Loucy (cell line): ENCODE results near the gene TOR1B.

Experiments
- H2AFZ ChIP-seq: fragments of 200-600 bp; sonication (generic); 2 replicates; pipeline ENCODE4 v1.6.0; 2016; ENCODE audit warnings: antibody characterized with exemption, mild to moderate bottlenecking, low read length, moderate library complexity
- H3F3A ChIP-seq: fragments of 200-600 bp; 2 replicates; pipeline ENCODE4 v1.6.0; 2016; ENCODE audit warnings: antibody characterized with exemption, low read depth, mild to moderate bottlenecking
- H3K27me3 ChIP-seq: fragments of 200-600 bp; sonication (generic); 2 replicates; pipeline ENCODE4 v1.6.1; 2014; ENCODE audit warnings: low read length, mild to moderate bottlenecking; ENCODE audit not compliant: insufficient read depth, poor library complexity, severe bottlenecking
- H3K36me3 ChIP-seq: fragments of 200-600 bp; sonication (generic); 2 replicates; pipeline ENCODE4 v1.6.1; 2016; ENCODE audit warnings: low read length; ENCODE audit not compliant: insufficient read depth
- H3K4me1 ChIP-seq: fragments of 200-600 bp; sonication (generic); 2 replicates; pipeline ENCODE4 v1.5.1; 2014; ENCODE audit warnings: low read length, mild to moderate bottlenecking; ENCODE audit not compliant: insufficient read depth, poor library complexity, severe bottlenecking
- H3K4me2 ChIP-seq: fragments of 200-600 bp; sonication (generic); 2 replicates; pipeline ENCODE4 v1.6.0; 2014; ENCODE audit warnings: antibody characterized with exemption, low read length, low read depth, mild to moderate bottlenecking; ENCODE audit not compliant: poor library complexity, severe bottlenecking
- H3K4me3 ChIP-seq: fragments of 200-600 bp; sonication (generic); 2 replicates; pipeline ENCODE4 v1.5.1; 2014; ENCODE audit warnings: low read length, mild to moderate bottlenecking, mixed read lengths; ENCODE audit not compliant: poor library complexity, severe bottlenecking
- H3K79me2 ChIP-seq: fragments of 200-600 bp; sonication (generic); 2 replicates; pipeline ENCODE4 v1.6.1; 2014; ENCODE audit warnings: low read length; ENCODE audit not compliant: insufficient read depth
- H3K9ac ChIP-seq: fragments of 200-600 bp; sonication (generic); 2 replicates; pipeline ENCODE4 v1.6.0; 2014; ENCODE audit warnings: mild to moderate bottlenecking, low read depth, low read length, moderate library complexity; ENCODE audit not compliant: poor library complexity, severe bottlenecking
- H3K9me2 ChIP-seq: fragments of 200-600 bp; sonication (generic); replicated peaks from 2 replicates; pipeline ENCODE4 v1.6.1; 2016; ENCODE audit warnings: low read depth, low read length, mixed read lengths
- H3K9me3 ChIP-seq: fragments of 200-600 bp; sonication (generic); 2 replicates; pipeline ENCODE4 v1.6.1; 2014; ENCODE audit warnings: mild to moderate bottlenecking, antibody characterized with exemption, low read length, low read depth; ENCODE audit not compliant: insufficient read depth
- H4K20me1 ChIP-seq: fragments of 200-600 bp; sonication (generic); 2 replicates; pipeline ENCODE4 v1.6.0; 2014; ENCODE audit warnings: antibody characterized with exemption, low read length, mild to moderate bottlenecking; ENCODE audit not compliant: insufficient read depth, poor library complexity, severe bottlenecking
- CTCF ChIP-seq: fragments of 200-600 bp; sonication (generic); conservative IDR thresholded peaks from 2 replicates; pipeline ENCODE4 v1.5.1; 2014; ENCODE audit warnings: mild to moderate bottlenecking, antibody characterized with exemption, low read length
- EZH2phosphoT487 ChIP-seq: fragments of 200-600 bp; IDR thresholded peaks from 2 replicates; pipeline ENCODE4 v1.6.1; 2018; ENCODE audit warnings: antibody characterized with exemption, mild to moderate bottlenecking, moderate library complexity, borderline replicate concordance

Gene TOR1B

GRCh38 chr9:129848712-129849441 is 45.9 kb downstream of the TOR1B start:
- H3K9ac ChIP-seq, result no peak overlapping the region
- no peaks in the 10 kb centered on the region for H3K27me3 ChIP-seq
- no peaks in the 10 kb centered on the region for H3K4me1 ChIP-seq
- H2AFZ ChIP-seq, result no peak overlapping the region
- H3K9me2 ChIP-seq, result no peaks in the 10 kb centered on the region
- H3K9me3 ChIP-seq, result no peaks in the 10 kb centered on the region
- H3K4me3 ChIP-seq, result no peak overlapping the region
- H3K4me2 ChIP-seq, result no peak overlapping the region
- H3K79me2 ChIP-seq, result no peaks in the 10 kb centered on the region
- no peaks in the 10 kb centered on the region for H4K20me1 ChIP-seq
- H3K36me3 ChIP-seq, result peaks cover 5% of the 10 kb centered on the region; the same call in 1 of the 2 replicates
- TF ChIP-seq CTCF (no peak), EZH2phosphoT487 (no peak)
- no peaks in the 10 kb centered on the region for H3F3A ChIP-seq

- peaks cover 5% of the 10 kb centered on the region; the same call in 1 of the 2 replicates for H3K36me3 ChIP-seq
- TF ChIP-seq EZH2phosphoT487 (no peak), CTCF (no peak)
- H3K9me3 ChIP-seq, result no peaks in the 10 kb centered on the region
- H3K27me3 ChIP-seq, result no peaks in the 10 kb centered on the region
- no peaks in the 10 kb centered on the region for H4K20me1 ChIP-seq
- H3K79me2 ChIP-seq, result no peaks in the 10 kb centered on the region
- H3K9ac ChIP-seq, result no peak overlapping the region
- H3K4me3 ChIP-seq, result no peak overlapping the region
- H2AFZ ChIP-seq, result no peak overlapping the region
- H3K4me1 ChIP-seq, result peaks cover 8% of the 10 kb centered on the region
- H3K4me2 ChIP-seq, result no peak overlapping the region
- H3K9me2 ChIP-seq, result no peaks in the 10 kb centered on the region
- no peaks in the 10 kb centered on the region for H3F3A ChIP-seq
These were observed 46.9 kb downstream of the TOR1B start for GRCh38 chr9:129849901-129850300.

- no peak overlapping the region for H3K9ac ChIP-seq
- no peaks in the 10 kb centered on the region for H3K9me2 ChIP-seq
- no peak overlapping the region for H3K4me3 ChIP-seq
- H4K20me1 ChIP-seq, result no peaks in the 10 kb centered on the region
- TF ChIP-seq CTCF (no peak), EZH2phosphoT487 (no peak)
- peaks cover 16% of the 10 kb centered on the region for H3K4me1 ChIP-seq
- H3K36me3 ChIP-seq, result peaks cover 5% of the 10 kb centered on the region; the same call in 1 of the 2 replicates
- H3F3A ChIP-seq, result 0 out of 2 replicates have a peak, but pooled peaks cover 2% of the 10 kb centered on the region
- H3K27me3 ChIP-seq, result no peaks in the 10 kb centered on the region
- H3K79me2 ChIP-seq, result no peaks in the 10 kb centered on the region
- H2AFZ ChIP-seq, result no peak overlapping the region
- no peak overlapping the region for H3K4me2 ChIP-seq
- no peaks in the 10 kb centered on the region for H3K9me3 ChIP-seq
These were observed 48.0 kb downstream of the TOR1B start for GRCh38 chr9:129850821-129851550.
